Measurements from ENCODE around the gene GATAD2A.
"Not testable (repeated sequence)": the region's sequence is repeated elsewhere in the genome, so short reads cannot be mapped to it uniquely, and the experiment has no call there.

GATAD2A gene

GRCh38 chr19:19388568-19389555, 16.6 kb upstream of the GATAD2A start:
- no peak overlapping the region for H3K4me3 ChIP-seq (ENCODE audit: low read depth, low read length)
- DNase-seq (ENCODE audit: low read depth): no peak
- in situ Hi-C loops (cut with HindIII; ENCODE audit: low sequenced_read_pairs): no loop called here
- TF ChIP-seq CTCF (IDR thresholded peaks at IDR 0.05; ENCODE audit: low read depth, low read length, missing control alignments): no peak

- H3K4me3 ChIP-seq (ENCODE audit: low read depth, low read length); DNase-seq (ENCODE audit: low read depth); in situ Hi-C loops (cut with HindIII; ENCODE audit: low sequenced_read_pairs): not testable (repeated sequence)
These were observed 15.8 kb upstream of the GATAD2A start for GRCh38 chr19:19389683-19390082.

- DNase-seq (ENCODE audit: low read depth); in situ Hi-C loops (cut with HindIII; ENCODE audit: low sequenced_read_pairs); H3K4me3 ChIP-seq (ENCODE audit: low read depth, low read length): not testable (repeated sequence)
These were observed 11.1 kb upstream of the GATAD2A start for GRCh38 chr19:19394333-19394732.

GRCh38 chr19:19399733-19400433, 5.6 kb upstream of the GATAD2A start:
- no peak for TF ChIP-seq CTCF (IDR thresholded peaks at IDR 0.05; ENCODE audit: low read depth, low read length, missing control alignments)
- in situ Hi-C loops (cut with HindIII; ENCODE audit: low sequenced_read_pairs): no loop called here
- no peak for DNase-seq (ENCODE audit: low read depth)
- no peak overlapping the region for H3K4me3 ChIP-seq (ENCODE audit: low read depth, low read length)

GRCh38 chr19:19402656-19403372, 2.7 kb upstream of the GATAD2A start:
- TF ChIP-seq CTCF (IDR thresholded peaks at IDR 0.05; ENCODE audit: low read depth, low read length, missing control alignments): no peak
- no peak overlapping the region for H3K4me3 ChIP-seq (ENCODE audit: low read depth, low read length)
- in situ Hi-C loops (cut with HindIII; ENCODE audit: low sequenced_read_pairs): no loop called here
- DNase-seq (ENCODE audit: low read depth): no peak

- no peak for DNase-seq (ENCODE audit: low read depth)
- H3K4me3 ChIP-seq (ENCODE audit: low read depth, low read length): no peak overlapping the region
- TF ChIP-seq CTCF (IDR thresholded peaks at IDR 0.05; ENCODE audit: low read depth, low read length, missing control alignments): no peak
- in situ Hi-C loops (cut with HindIII; ENCODE audit: low sequenced_read_pairs): no loop called here
These were observed 2.0 kb upstream of the GATAD2A start for GRCh38 chr19:19403373-19403901.

All from astrocyte of the cerebellum (primary cell).